AG04449 (cell line): ENCODE measurements around the gene EMX1.

Experiments
- CTCF ChIA-PET: fragments of 350-600 bp; formaldehyde crosslinking; extraction: SDS; loops from one replicate; lab custom pipeline; 2021; ENCODE audit warnings: antibody characterized with exemption; lab: Yijun Ruan, JAX
- POLR2A ChIA-PET: fragments of 400-600, 350-600 bp; formaldehyde crosslinking; extraction: SDS; loops from one replicate; lab custom pipeline; 2020; ENCODE audit warnings: antibody characterized with exemption, inconsistent platforms; lab: Yijun Ruan, JAX
- DNase-seq: peaks from one replicate; pipeline ENCODE4 v3.0.0-alpha.2; 2010; ENCODE audit warnings: low read depth, low spot score
- H3K4me3 ChIP-seq: 2 replicates; pipeline ENCODE4 v1.5.1; 2011; ENCODE audit warnings: low read depth, mild to moderate bottlenecking, control low read depth, low read length
- TF ChIP-seq, protein P1 (sequence below): IDR thresholded peaks from one replicate; pipeline ENCODE4 v1.5.1; 2011; ENCODE audit warnings: mild to moderate bottlenecking, moderate library complexity, low read length, control low read depth, inconsistent platforms; ENCODE audit not compliant: insufficient read depth; ENCODE audit errors: missing control alignments

Gene EMX1

GRCh38 chr2:72915907-72916742 is 1.2 kb upstream of the EMX1 start:
- POLR2A ChIA-PET = no interaction called here
- no peak for DNase-seq
- no peak overlapping the region for H3K4me3 ChIP-seq
- CTCF ChIA-PET = interaction anchor here (1.0 to 6.1 kb wide), 4 partner anchors 10 to 58 kb away, joined by 3 to 48 read pairs (median 4); no protein-coding TSS in a partner anchor
- TF ChIP-seq, protein P1, sequence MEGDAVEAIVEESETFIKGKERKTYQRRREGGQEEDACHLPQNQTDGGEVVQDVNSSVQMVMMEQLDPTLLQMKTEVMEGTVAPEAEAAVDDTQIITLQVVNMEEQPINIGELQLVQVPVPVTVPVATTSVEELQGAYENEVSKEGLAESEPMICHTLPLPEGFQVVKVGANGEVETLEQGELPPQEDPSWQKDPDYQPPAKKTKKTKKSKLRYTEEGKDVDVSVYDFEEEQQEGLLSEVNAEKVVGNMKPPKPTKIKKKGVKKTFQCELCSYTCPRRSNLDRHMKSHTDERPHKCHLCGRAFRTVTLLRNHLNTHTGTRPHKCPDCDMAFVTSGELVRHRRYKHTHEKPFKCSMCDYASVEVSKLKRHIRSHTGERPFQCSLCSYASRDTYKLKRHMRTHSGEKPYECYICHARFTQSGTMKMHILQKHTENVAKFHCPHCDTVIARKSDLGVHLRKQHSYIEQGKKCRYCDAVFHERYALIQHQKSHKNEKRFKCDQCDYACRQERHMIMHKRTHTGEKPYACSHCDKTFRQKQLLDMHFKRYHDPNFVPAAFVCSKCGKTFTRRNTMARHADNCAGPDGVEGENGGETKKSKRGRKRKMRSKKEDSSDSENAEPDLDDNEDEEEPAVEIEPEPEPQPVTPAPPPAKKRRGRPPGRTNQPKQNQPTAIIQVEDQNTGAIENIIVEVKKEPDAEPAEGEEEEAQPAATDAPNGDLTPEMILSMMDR = no peak

- TF ChIP-seq, protein P1 = no peak
- ChIA-PET CTCF (interaction anchor here (1.0 to 6.1 kb wide), 4 partner anchors 23 to 240 kb away, joined by 3 to 48 read pairs (median 6); no protein-coding TSS in a partner anchor), POLR2A (no interaction called here)
- DNase-seq = no peak
- H3K4me3 ChIP-seq = no peak overlapping the region
Measured at GRCh38 chr2:72916743-72917137, 579 bp upstream of the EMX1 start.

GRCh38 chr2:72917877-72918553 is 696 bp downstream of the EMX1 start:
- TF ChIP-seq, protein P1 = no peak
- no peak for DNase-seq
- POLR2A ChIA-PET = no interaction called here
- no peak overlapping the region for H3K4me3 ChIP-seq
- CTCF ChIA-PET = interaction anchor here (1.2 to 6.1 kb wide), 3 partner anchors 24 to 238 kb away, joined by 5 to 48 read pairs (median 6); no protein-coding TSS in a partner anchor

DNA sequence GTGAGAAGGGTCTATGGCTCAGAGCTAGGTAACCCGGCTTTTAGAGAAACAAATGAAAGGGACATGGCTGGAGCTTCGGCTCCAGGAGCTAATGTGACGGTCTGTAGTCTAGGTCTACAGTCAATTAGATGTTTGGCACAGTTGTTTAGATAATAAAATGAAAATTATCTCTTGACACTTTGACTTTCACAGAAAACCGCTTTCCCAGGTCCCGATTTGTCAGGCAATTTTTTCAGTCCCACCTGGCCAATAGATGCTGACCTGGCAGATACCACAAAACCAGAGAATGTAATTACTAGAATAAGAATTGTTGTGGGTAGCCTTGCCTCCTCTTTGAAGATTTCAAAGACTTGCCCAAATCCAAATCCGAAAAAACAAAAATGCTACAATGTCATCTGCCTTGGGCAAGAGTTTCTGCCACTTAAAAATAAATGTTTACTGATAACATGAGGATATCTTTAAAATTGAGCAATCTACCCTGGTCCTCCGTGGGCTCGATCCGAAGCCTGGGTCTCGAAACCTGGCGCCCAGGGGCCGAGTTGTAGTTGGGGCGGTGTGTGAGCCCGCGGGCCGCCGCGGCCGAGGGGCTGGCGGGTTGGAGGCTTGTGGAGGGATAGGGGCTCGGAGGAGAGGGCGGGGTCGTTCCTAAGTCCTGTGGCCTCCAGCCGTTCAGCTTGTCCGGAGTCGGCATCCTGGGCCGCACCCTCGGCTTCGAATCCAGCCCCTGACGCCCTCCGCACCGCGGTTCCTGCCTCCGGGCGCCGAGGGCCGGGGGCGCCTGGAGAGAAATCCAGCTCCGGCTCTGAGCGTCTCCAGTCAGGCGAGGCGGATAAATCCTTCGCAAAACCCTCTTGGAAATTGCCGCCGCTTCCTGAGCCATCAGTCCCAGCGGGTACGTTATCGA is 2.3 kb downstream of the EMX1 start:
- H3K4me3 ChIP-seq = no peak overlapping the region
- TF ChIP-seq, protein P1 = no peak
- CTCF ChIA-PET = interaction anchor here (1.8 kb wide), 1 partner anchor 26 kb away, joined by 7 read pairs; no protein-coding TSS in a partner anchor
- DNase-seq = no peak
- POLR2A ChIA-PET = no interaction called here

GRCh38 chr2:72920318-72921087 is 3.2 kb downstream of the EMX1 start:
- no peak overlapping the region; the same call in 1 of the 2 replicates for H3K4me3 ChIP-seq
- TF ChIP-seq, protein P1 = no peak
- CTCF ChIA-PET = interaction anchor here (0.7 to 1.8 kb wide), 5 partner anchors 27 to 292 kb away, joined by 3 to 7 read pairs (median 4); no protein-coding TSS in a partner anchor
- no peak for DNase-seq
- POLR2A ChIA-PET = no interaction called here
